SK-N-SH treated with all-trans-retinoic acid at 6 μM for 48 hours (cell line): ENCODE data around the gene PYGM.

Experiments
- ARNTL ChIP-seq: fragments of 450-650 bp; formaldehyde crosslinking; IDR thresholded peaks from 2 replicates; pipeline ENCODE4 v1.5.0; 2020; ENCODE audit warnings: low read depth, mild to moderate bottlenecking, moderate library complexity, borderline replicate concordance
- BACH2 ChIP-seq: fragments of 250-450 bp; sonication (Bioruptor Pico); IDR thresholded peaks from 2 replicates; pipeline ENCODE4 v1.9.0; 2021; ENCODE audit warnings: mild to moderate bottlenecking, borderline replicate concordance
- CSDC2 ChIP-seq: fragments of 250-450 bp; sonication (Bioruptor Pico); IDR thresholded peaks from 2 replicates; pipeline ENCODE4 v1.5.0; 2020; ENCODE audit warnings: mild to moderate bottlenecking, moderate library complexity
- OSR1 ChIP-seq: fragments of 250-450 bp; sonication (Bioruptor Pico); IDR thresholded peaks from 2 replicates; pipeline ENCODE4 v1.8.0; 2022; ENCODE audit warnings: moderate library complexity, mild to moderate bottlenecking, inconsistent platforms
- POU6F1 ChIP-seq: fragments of 250-450 bp; sonication (Bioruptor Pico); IDR thresholded peaks from 2 replicates; pipeline ENCODE4 v1.8.0; 2021; ENCODE audit warnings: low read depth, mild to moderate bottlenecking, moderate library complexity, borderline replicate concordance
- RARB ChIP-seq: fragments of 250-450 bp; sonication (Bioruptor Pico); IDR thresholded peaks from 2 replicates; pipeline ENCODE4 v1.8.0; 2021; ENCODE audit warnings: mild to moderate bottlenecking, moderate library complexity
- SNAI2 ChIP-seq: fragments of 250-450 bp; sonication (Bioruptor Pico); IDR thresholded peaks from 2 replicates; pipeline ENCODE4 v1.5.0; 2020; ENCODE audit warnings: mild to moderate bottlenecking, moderate library complexity
- TSHZ2 ChIP-seq: fragments of 250-450 bp; sonication (Bioruptor Pico); IDR thresholded peaks from 2 replicates; pipeline ENCODE4 v1.5.0; 2020; ENCODE audit warnings: mild to moderate bottlenecking, moderate library complexity
- ZFP3 ChIP-seq: fragments of 250-450 bp; sonication (Bioruptor Pico); IDR thresholded peaks from 2 replicates; pipeline ENCODE4 v1.5.0; 2020; ENCODE audit warnings: mild to moderate bottlenecking, moderate library complexity
- ZNF565 ChIP-seq: fragments of 450-650 bp; formaldehyde crosslinking; conservative IDR thresholded peaks from 2 replicates; pipeline ENCODE4 v1.5.0; 2020; ENCODE audit warnings: low read depth, mild to moderate bottlenecking, moderate library complexity
- TF ChIP-seq, protein P1 (sequence below): fragments of 250-450 bp; sonication (Bioruptor Pico); IDR thresholded peaks from 2 replicates; pipeline ENCODE4 v1.5.1; 2020; ENCODE audit warnings: low read depth, mild to moderate bottlenecking, moderate library complexity
- TF ChIP-seq, protein P2 (sequence below): fragments of 250-450 bp; sonication (Bioruptor Pico); IDR thresholded peaks from 2 replicates; pipeline ENCODE4 v1.8.0; 2020; ENCODE audit warnings: mild to moderate bottlenecking, moderate library complexity, borderline replicate concordance

DNA sequence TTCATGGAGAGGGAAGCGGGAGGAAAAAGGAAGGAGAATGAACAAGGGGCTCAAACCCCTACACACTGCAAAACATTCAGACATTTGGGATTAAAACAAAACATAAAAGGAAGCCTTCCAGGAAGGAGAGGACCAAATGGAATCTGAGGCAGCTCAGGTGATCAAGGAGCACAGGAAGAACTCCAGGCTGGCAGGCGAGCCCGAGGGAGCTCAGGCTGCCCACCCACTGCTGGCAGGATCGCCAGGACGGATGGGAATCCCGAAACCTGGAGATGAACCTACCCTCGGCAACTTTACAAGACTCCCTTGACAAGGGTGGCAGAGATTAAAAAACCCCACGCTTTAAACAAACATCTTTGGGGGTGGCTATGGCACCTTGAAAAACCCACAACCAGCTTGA is 5.0 kb upstream of the PYGM start:
- no peak for TF ChIP-seq CSDC2 (CRISPR knock-in tag)
- TF ChIP-seq RARB (CRISPR knock-in tag): no peak
- TF ChIP-seq TSHZ2 (CRISPR knock-in tag): no peak
- TF ChIP-seq ARNTL: no peak
- TF ChIP-seq SNAI2 (CRISPR knock-in tag): no peak
- no peak for TF ChIP-seq BACH2 (CRISPR knock-in tag)
- no peak for TF ChIP-seq ZNF565 (CRISPR knock-in tag)
- TF ChIP-seq OSR1 (CRISPR knock-in tag): no peak
- TF ChIP-seq POU6F1 (CRISPR knock-in tag): no peak
- TF ChIP-seq, protein P1, sequence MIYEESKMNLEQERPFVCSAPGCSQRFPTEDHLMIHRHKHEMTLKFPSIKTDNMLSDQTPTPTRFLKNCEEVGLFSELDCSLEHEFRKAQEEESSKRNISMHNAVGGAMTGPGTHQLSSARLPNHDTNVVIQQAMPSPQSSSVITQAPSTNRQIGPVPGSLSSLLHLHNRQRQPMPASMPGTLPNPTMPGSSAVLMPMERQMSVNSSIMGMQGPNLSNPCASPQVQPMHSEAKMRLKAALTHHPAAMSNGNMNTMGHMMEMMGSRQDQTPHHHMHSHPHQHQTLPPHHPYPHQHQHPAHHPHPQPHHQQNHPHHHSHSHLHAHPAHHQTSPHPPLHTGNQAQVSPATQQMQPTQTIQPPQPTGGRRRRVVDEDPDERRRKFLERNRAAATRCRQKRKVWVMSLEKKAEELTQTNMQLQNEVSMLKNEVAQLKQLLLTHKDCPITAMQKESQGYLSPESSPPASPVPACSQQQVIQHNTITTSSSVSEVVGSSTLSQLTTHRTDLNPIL (CRISPR knock-in tag): no peak
- TF ChIP-seq, protein P2, sequence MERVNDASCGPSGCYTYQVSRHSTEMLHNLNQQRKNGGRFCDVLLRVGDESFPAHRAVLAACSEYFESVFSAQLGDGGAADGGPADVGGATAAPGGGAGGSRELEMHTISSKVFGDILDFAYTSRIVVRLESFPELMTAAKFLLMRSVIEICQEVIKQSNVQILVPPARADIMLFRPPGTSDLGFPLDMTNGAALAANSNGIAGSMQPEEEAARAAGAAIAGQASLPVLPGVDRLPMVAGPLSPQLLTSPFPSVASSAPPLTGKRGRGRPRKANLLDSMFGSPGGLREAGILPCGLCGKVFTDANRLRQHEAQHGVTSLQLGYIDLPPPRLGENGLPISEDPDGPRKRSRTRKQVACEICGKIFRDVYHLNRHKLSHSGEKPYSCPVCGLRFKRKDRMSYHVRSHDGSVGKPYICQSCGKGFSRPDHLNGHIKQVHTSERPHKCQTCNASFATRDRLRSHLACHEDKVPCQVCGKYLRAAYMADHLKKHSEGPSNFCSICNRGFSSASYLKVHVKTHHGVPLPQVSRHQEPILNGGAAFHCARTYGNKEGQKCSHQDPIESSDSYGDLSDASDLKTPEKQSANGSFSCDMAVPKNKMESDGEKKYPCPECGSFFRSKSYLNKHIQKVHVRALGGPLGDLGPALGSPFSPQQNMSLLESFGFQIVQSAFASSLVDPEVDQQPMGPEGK (CRISPR knock-in tag): no peak
- TF ChIP-seq ZFP3 (CRISPR knock-in tag): no peak
